GM18861 (cell line): ENCODE data around the gene TSPAN13.

Source experiments
- ATAC-seq: cut with Tn5 transposase; IDR thresholded peaks from one replicate; pipeline ENCODE4 v1.9.1; 2021; ENCODE audit not compliant: unreplicated experiment

Gene TSPAN13

GRCh38 chr7:16753102-16753931 is at the start of gene TSPAN13:
TSS of gene TSPAN13 (plus strand) at chr7:16753755. CDS start at chr7:16753968, 213 bp downstream.
- ATAC-seq, result no peak

DNA sequence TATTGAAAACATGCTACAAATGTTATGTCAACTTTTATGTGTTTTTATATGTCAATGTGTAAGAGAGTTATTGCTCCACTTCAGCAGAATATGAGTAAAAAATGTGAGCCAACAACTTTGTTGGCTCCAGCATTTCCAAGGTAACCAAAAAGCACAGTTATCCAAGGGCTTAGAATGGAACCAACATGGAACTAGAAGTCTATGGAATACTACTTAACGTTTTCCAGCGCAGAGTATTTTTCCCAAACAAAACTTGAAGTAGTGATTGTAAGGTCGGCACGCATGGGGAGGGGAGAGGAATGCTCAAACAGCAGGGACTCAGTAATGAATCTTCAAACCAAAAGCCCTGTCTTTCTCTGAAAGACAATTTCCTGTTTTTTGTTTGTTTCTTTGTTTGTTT is 45.0 kb upstream of the TSPAN13 start:
- ATAC-seq, result no peak

GRCh38 chr7:16708980-16709379 is 44.6 kb upstream of the TSPAN13 start:
- no peak for ATAC-seq

- no peak for ATAC-seq
Observed at GRCh38 chr7:16710651-16711050, 42.9 kb upstream of the TSPAN13 start.

- ATAC-seq, result no peak
Observed at GRCh38 chr7:16711730-16712129, 41.8 kb upstream of the TSPAN13 start.

GRCh38 chr7:16712916-16713315 is 40.6 kb upstream of the TSPAN13 start:
- no peak for ATAC-seq

DNA sequence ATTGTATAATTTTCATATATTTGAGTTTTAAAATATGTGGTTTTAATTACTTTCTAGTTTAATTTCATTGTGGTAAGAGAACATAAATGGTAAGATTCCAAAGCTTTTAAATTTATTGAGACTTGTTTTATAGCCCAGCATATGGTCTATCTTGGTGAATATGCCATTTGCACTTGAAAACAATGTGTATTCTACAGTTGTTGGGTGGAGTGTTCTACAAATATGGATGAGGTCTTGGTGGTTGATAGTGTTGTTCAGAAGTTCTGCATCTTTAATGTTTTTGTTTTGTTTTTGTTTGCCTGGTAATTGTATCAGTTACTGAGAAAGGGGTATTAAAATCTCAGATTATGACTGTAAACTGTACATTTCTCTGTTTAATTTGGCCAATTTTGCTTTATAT is 37.6 kb upstream of the TSPAN13 start:
- no peak for ATAC-seq

DNA sequence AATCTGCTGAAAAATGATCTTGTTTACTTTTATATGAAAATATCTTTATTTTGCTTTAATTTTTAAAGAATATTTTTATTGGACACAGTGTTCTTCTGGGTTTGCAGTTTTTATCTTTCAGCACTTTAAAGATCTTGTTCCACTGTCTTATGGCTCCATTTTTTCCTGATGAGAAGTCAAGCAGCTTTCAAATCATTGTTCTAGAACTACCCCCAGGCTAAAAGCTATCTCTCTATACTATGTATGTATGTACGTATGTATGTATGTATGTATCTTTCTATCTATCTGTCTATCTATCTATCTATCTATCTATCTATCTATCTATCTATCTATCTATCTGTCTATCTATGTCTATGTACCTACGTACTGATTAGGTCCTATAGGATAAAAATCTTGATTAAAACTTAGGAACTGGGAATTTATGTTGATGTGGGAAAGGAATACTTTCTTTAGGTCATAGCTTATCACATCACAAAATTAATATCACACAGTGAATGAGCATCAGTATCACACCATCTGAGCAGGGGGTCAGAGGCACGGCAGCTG is 35.4 kb upstream of the TSPAN13 start:
- no peak for ATAC-seq

DNA sequence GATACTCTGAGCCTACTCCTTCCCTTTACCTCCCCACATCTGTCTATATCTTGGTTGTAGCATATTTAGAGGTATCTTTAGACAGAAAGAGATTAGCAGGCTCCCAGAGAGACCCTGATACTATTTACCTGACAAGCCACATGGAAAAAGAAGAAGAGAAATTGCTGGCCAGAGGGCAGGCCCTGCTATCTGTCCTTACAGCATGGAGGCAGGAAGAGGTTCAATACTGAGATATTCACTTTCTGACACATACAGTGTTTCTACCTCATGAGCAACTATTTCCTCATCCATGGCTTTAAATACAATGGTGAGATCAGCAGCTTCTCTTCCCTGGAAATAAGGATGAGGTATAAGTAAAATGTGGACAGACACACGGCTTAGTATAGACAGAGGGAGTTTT is 33.9 kb upstream of the TSPAN13 start:
- no peak for ATAC-seq

DNA sequence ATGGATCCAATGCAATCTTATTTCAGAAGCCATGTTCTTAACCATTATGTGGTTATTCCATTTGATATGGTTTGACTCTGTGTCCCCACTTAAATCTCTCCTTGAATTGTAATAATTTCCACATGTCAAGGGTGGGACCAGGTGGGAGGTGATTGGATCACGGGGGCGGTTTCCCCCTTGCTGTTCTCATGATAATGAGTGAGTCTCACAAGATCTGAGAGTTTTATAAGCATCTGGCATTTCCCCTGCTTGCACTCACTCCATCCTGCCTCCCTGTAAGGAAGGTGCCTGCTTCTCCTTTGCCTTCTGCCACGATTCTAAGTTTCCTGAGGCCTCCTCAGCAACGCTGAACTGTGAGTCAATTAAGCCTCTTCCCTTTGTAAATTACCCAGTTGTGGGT is 32.0 kb upstream of the TSPAN13 start:
- no peak for ATAC-seq

GRCh38 chr7:16724344-16724743 is 29.2 kb upstream of the TSPAN13 start:
- no peak for ATAC-seq

GRCh38 chr7:16726189-16726588 is 27.4 kb upstream of the TSPAN13 start:
- no peak for ATAC-seq

DNA sequence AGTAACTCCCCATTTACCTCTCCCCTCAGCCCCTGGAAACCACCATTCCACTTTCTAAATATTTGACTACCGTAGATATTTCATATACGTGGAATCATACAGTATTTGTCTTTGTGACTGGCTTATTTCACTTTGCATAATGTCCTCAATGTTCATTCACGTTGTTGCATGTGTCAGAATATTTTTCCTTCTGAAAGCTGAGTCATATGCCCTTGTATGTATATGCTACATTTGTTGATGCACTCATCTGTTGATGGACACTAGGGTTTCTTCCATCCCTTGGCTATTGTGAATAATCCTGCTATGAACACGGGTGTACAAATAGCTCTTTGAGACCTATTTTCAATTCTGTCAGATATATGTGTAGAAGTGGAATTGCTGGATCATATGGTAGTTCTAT is 25.8 kb upstream of the TSPAN13 start:
- no peak for ATAC-seq

DNA sequence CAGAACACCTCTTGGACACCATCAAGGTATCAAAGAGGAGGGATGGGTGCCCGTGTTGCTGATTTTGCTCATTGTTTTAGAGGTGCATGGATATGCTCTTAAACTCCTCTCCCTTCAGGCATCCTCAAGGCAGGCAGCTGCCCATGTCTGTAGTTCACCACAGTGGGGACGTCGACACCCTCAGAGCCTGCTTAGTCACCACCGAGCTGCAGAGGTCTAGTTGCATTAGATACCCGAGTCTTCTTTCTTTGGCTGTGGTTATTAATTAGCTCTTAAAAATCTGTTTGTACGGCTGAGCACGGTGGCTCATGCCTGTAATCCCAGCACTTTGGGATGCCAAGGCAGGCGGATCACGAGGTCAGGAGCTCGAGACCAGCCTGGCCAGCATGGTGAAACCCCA is 24.7 kb upstream of the TSPAN13 start:
- ATAC-seq, result no peak

DNA sequence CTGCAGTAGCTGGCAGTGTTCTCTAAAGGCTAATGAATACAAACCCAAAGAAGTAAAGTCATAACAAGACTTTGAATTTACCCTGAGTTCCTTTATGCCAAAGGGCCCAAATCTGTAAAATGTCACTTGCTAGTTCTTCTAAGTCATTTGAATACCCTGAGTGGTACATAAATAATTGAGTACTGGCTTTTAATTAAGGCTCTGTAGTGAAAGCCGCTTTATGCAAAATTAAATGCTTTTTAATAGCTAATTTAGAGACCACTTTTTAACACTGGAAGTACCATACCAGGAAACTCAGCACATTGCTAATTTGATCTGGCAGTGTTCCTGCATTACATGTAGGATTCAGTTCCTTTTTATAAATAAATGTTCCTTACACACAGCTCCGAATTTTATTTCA is 24.0 kb upstream of the TSPAN13 start:
- ATAC-seq, result no peak

DNA sequence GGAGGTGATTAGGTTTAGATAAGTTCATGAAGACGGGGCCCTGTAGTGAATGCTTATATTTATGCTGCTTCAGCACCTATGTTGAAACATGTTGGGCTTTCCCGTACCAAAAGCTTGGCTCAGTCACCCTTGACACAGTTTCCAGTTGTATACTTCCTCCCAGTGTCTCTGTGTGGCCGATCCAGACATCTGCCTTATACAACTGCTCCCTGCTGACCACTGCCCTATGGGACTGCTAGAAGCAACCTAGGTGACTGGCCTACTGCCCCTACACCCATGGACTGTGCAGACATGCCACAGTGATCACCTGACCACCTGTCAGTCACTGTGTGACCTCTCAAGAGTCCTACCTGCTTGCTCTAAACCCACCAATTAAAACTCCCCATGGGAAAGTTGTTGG is 22.6 kb upstream of the TSPAN13 start:
- ATAC-seq, result no peak

DNA sequence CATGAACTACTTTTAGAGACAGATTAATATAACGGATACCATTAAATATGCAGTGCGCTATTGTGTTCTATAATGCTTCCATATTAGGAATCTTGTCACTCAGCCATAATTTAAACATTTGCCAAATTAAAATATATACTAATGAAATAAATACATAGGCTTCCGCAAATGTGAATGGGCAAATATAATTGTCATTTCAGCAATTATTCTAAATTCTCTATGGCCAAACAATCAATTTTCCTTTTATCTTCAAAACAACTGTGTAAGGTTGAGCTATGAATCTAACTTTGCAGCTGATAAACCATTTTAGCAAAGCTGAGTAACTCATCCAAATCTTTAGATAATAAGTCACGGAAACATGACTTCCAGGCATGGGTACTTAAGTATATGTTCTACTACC is 20.7 kb upstream of the TSPAN13 start:
- ATAC-seq, result no peak

- no peak for ATAC-seq
Observed at GRCh38 chr7:16734148-16734726, 19.3 kb upstream of the TSPAN13 start.

DNA sequence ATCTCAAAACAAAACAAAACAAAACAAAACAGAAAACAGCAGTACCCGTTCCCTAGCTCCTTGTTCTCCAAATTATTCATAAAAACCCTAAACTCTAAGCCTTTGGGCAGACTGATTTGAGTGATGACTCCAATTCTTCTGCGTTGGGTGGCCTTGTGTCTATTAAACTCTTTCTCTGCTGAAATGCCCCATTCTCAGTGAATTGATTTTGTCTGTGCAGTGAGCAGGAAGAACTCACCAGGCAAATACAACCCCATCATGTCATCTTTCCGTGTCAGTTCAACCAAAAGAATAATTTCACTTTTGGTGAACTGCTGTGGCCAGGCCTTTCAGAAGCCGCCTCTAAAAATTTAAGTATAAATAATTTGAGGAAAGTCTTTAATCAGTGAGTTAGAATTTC is 18.5 kb upstream of the TSPAN13 start:
- ATAC-seq, result no peak

DNA sequence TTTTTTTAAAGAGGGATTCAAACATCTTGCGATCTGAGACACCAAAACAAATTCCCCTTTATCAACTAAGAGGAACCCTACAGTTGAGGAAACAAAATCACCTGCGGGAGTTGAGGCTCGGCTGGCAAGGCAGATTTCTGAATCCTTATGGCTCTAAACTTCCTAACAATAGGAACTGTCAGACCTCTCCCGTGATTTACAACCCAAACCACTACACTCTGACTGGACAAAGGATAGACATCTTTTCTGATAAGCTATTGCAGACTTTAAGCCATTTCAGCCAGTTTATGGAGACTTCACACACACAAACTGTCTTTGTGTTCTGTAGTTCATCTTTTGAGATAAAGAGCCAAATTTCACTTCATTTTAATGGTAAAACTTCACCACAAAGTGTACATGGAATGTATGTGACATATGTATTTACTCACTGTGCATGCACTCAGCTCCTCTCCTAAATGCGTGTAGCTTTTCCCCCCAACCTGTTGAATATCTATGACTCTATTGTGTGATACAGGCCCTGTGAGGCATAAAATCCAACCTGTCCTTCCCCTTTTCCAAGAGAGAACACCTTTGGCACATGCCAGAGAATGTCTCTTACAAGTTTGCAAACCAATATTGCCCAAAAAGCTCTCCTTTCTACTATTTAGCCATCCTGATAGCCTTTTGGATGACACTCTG is 15.4 kb upstream of the TSPAN13 start:
- no peak for ATAC-seq

GRCh38 chr7:16739863-16740622 is 13.5 kb upstream of the TSPAN13 start:
- no peak for ATAC-seq
